ENCODE data around the gene NKRF.
"Not testable (repeated sequence)": the region's sequence is repeated elsewhere in the genome, so short reads cannot be mapped to it uniquely, and the experiment has no call there.

NKRF gene

GRCh38 chrX:119637421-119637820, 31.2 kb upstream of the NKRF start:
- H3K4me1 ChIP-seq (ENCODE audit: control insufficient read depth, insufficient read depth, low read length, unreplicated experiment); H2AFZ ChIP-seq (ENCODE audit: low read length, unreplicated experiment); H3K79me2 ChIP-seq (ENCODE audit: control insufficient read depth, insufficient read depth, low read length, unreplicated experiment); H3K36me3 ChIP-seq (ENCODE audit: insufficient read depth, low read length); H3K27me3 ChIP-seq (ENCODE audit: insufficient read depth, low read length); H3K27ac ChIP-seq (ENCODE audit: low read depth, low read length); H3K4me3 ChIP-seq (ENCODE audit: low read depth, low read length): not testable (repeated sequence)

GRCh38 chrX:119636419-119636818, 30.2 kb upstream of the NKRF start:
- Histone ChIP-seq H2AFZ (ENCODE audit: low read length, unreplicated experiment) (no peak overlapping the region), H3K27ac (ENCODE audit: low read depth, low read length) (no peak overlapping the region), H3K4me3 (ENCODE audit: low read depth, low read length) (no peak overlapping the region), H3K27me3 (ENCODE audit: insufficient read depth, low read length) (no peaks in the 10 kb centered on the region), H3K79me2 (ENCODE audit: control insufficient read depth, insufficient read depth, low read length, unreplicated experiment) (no peaks in the 10 kb centered on the region), H3K4me1 (ENCODE audit: control insufficient read depth, insufficient read depth, low read length, unreplicated experiment) (no peaks in the 10 kb centered on the region), H3K36me3 (ENCODE audit: insufficient read depth, low read length) (no peaks in the 10 kb centered on the region)

- no peaks in the 10 kb centered on the region for H3K36me3 ChIP-seq (ENCODE audit: insufficient read depth, low read length)
- no peaks in the 10 kb centered on the region for H3K4me1 ChIP-seq (ENCODE audit: control insufficient read depth, insufficient read depth, low read length, unreplicated experiment)
- H3K4me3 ChIP-seq (ENCODE audit: low read depth, low read length), result no peak overlapping the region
- H3K79me2 ChIP-seq (ENCODE audit: control insufficient read depth, insufficient read depth, low read length, unreplicated experiment), result no peaks in the 10 kb centered on the region
- H3K27ac ChIP-seq (ENCODE audit: low read depth, low read length), result no peak overlapping the region
- H2AFZ ChIP-seq (ENCODE audit: low read length, unreplicated experiment), result no peak overlapping the region
- no peaks in the 10 kb centered on the region for H3K27me3 ChIP-seq (ENCODE audit: insufficient read depth, low read length)
These were observed 29.6 kb upstream of the NKRF start for GRCh38 chrX:119635799-119636198.

DNA sequence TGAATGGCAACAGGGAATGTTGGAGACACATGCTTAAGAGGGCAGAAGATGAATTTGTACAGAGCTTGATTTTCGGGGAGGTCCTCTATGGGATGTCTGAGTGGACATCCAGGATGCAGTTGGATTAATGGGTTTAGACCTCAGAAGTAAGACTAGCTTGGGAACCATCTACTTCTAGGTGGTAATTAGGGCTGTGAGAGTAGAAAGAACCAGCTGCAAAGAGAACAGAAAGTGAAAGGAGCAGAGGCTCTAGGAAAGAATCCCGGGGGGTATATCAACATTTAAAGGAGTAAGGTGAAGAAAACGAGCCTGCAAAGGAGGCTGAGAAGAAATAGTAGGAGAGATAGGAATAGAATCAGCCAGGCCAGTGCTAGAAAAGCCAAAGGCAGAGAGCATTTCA, 29.0 kb upstream of the NKRF start:
- Histone ChIP-seq H3K4me1 (ENCODE audit: control insufficient read depth, insufficient read depth, low read length, unreplicated experiment) (no peaks in the 10 kb centered on the region), H3K36me3 (ENCODE audit: insufficient read depth, low read length) (no peaks in the 10 kb centered on the region), H3K27me3 (ENCODE audit: insufficient read depth, low read length) (no peaks in the 10 kb centered on the region), H3K4me3 (ENCODE audit: low read depth, low read length) (no peak overlapping the region), H3K27ac (ENCODE audit: low read depth, low read length) (no peak overlapping the region), H2AFZ (ENCODE audit: low read length, unreplicated experiment) (no peak overlapping the region), H3K79me2 (ENCODE audit: control insufficient read depth, insufficient read depth, low read length, unreplicated experiment) (no peaks in the 10 kb centered on the region)

- no peak overlapping the region for H3K27ac ChIP-seq (ENCODE audit: low read depth, low read length)
- H2AFZ ChIP-seq (ENCODE audit: low read length, unreplicated experiment), result no peak overlapping the region
- H3K4me1 ChIP-seq (ENCODE audit: control insufficient read depth, insufficient read depth, low read length, unreplicated experiment), result peaks cover 8% of the 10 kb centered on the region
- no peaks in the 10 kb centered on the region for H3K79me2 ChIP-seq (ENCODE audit: control insufficient read depth, insufficient read depth, low read length, unreplicated experiment)
- no peaks in the 10 kb centered on the region for H3K36me3 ChIP-seq (ENCODE audit: insufficient read depth, low read length)
- no peaks in the 10 kb centered on the region for H3K27me3 ChIP-seq (ENCODE audit: insufficient read depth, low read length)
- no peak overlapping the region for H3K4me3 ChIP-seq (ENCODE audit: low read depth, low read length)
These were observed 19.6 kb upstream of the NKRF start for GRCh38 chrX:119625843-119626242.

- H3K4me3 ChIP-seq (ENCODE audit: low read depth, low read length), result no peak overlapping the region
- H3K27me3 ChIP-seq (ENCODE audit: insufficient read depth, low read length), result no peaks in the 10 kb centered on the region
- no peak overlapping the region for H3K27ac ChIP-seq (ENCODE audit: low read depth, low read length)
- peaks cover 8% of the 10 kb centered on the region for H3K4me1 ChIP-seq (ENCODE audit: control insufficient read depth, insufficient read depth, low read length, unreplicated experiment)
- H3K36me3 ChIP-seq (ENCODE audit: insufficient read depth, low read length), result no peaks in the 10 kb centered on the region
- H2AFZ ChIP-seq (ENCODE audit: low read length, unreplicated experiment), result no peak overlapping the region
- H3K79me2 ChIP-seq (ENCODE audit: control insufficient read depth, insufficient read depth, low read length, unreplicated experiment), result no peaks in the 10 kb centered on the region
These were observed 18.9 kb upstream of the NKRF start for GRCh38 chrX:119624951-119625668.

DNA sequence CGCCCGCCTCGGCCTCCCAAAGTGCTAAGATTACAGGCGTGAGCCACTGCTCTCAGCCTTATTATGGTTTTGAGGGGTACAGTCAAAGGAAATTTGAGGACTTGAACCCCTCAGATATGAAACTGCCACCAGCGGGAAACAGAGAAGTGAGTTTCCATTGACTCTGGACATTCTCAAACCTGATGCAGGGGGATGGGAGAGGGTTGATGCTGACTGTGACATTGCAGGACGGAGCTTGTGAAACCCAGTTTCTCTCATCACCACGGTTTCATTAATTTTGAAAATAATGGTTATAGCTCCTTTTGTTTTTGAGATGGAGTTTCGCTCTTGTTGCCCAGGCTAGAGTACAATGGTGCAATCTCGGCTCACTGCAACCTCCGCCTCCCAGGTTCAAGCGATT, 18.2 kb upstream of the NKRF start:
- Histone ChIP-seq H3K4me3 (ENCODE audit: low read depth, low read length) (no peak overlapping the region), H3K4me1 (ENCODE audit: control insufficient read depth, insufficient read depth, low read length, unreplicated experiment) (peaks cover 8% of the 10 kb centered on the region), H3K79me2 (ENCODE audit: control insufficient read depth, insufficient read depth, low read length, unreplicated experiment) (no peaks in the 10 kb centered on the region), H2AFZ (ENCODE audit: low read length, unreplicated experiment) (no peak overlapping the region), H3K27ac (ENCODE audit: low read depth, low read length) (no peak overlapping the region), H3K36me3 (ENCODE audit: insufficient read depth, low read length) (no peaks in the 10 kb centered on the region), H3K27me3 (ENCODE audit: insufficient read depth, low read length) (no peaks in the 10 kb centered on the region)

DNA sequence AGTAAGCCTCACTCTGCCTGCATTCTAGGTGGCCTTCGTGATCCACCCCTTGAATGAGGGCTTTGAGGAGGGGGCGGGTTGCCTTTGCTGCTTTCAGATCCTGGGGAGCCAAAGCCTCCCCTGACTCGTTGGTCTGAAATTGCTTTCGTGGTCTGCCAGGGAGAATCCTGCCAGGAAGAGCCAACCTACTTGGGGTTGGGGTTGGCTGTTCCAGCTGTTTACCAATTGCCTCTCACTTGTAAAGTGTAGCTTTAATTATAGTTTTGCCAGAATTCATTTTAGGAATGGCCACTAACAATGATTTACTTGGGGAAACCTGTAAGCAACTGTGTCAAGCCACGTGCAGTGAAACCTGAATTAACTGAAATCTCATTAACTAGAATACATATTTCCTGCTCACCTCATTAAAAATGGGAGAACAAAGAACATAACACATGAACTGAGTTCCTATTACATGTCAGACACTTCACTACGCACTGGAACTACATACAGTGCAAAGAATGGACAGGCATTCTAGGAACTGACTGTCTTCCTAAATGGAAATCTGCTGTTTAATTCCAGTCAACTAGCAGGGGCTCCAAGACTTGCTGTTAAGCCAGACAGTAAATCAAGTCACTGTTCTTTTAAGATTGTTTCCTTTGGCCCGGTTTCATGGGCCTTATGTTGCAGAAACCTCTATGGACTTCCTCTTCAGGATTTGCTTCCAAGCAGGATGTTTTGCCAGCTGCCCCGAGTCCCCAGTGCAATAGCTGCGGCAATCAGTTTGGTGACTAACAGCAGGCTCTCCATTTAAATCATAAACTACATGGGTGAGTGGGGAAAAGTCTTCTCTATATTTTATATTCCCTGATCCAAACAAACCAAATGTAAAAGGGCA, 16.4 kb upstream of the NKRF start:
- Histone ChIP-seq H2AFZ (ENCODE audit: low read length, unreplicated experiment) (no peak overlapping the region), H3K27me3 (ENCODE audit: insufficient read depth, low read length) (no peaks in the 10 kb centered on the region), H3K79me2 (ENCODE audit: control insufficient read depth, insufficient read depth, low read length, unreplicated experiment) (no peaks in the 10 kb centered on the region), H3K36me3 (ENCODE audit: insufficient read depth, low read length) (no peaks in the 10 kb centered on the region), H3K4me1 (ENCODE audit: control insufficient read depth, insufficient read depth, low read length, unreplicated experiment) (peaks cover 8% of the 10 kb centered on the region), H3K4me3 (ENCODE audit: low read depth, low read length) (no peak overlapping the region), H3K27ac (ENCODE audit: low read depth, low read length) (peak overlapping the region; percentile 47; the same call in 1 of the 2 replicates)

- Histone ChIP-seq H3K27me3 (ENCODE audit: insufficient read depth, low read length) (no peaks in the 10 kb centered on the region), H3K4me3 (ENCODE audit: low read depth, low read length) (no peak overlapping the region), H3K4me1 (ENCODE audit: control insufficient read depth, insufficient read depth, low read length, unreplicated experiment) (peaks cover 8% of the 10 kb centered on the region), H3K79me2 (ENCODE audit: control insufficient read depth, insufficient read depth, low read length, unreplicated experiment) (no peaks in the 10 kb centered on the region), H3K36me3 (ENCODE audit: insufficient read depth, low read length) (no peaks in the 10 kb centered on the region), H2AFZ (ENCODE audit: low read length, unreplicated experiment) (no peak overlapping the region), H3K27ac (ENCODE audit: low read depth, low read length) (no peak overlapping the region)
These were observed 12.2 kb upstream of the NKRF start for GRCh38 chrX:119618439-119618838.

GRCh38 chrX:119617517-119618164, 11.4 kb upstream of the NKRF start:
- H3K27me3 ChIP-seq (ENCODE audit: insufficient read depth, low read length), result no peaks in the 10 kb centered on the region
- H3K4me3 ChIP-seq (ENCODE audit: low read depth, low read length), result no peak overlapping the region
- H2AFZ ChIP-seq (ENCODE audit: low read length, unreplicated experiment), result no peak overlapping the region
- H3K79me2 ChIP-seq (ENCODE audit: control insufficient read depth, insufficient read depth, low read length, unreplicated experiment), result no peaks in the 10 kb centered on the region
- no peaks in the 10 kb centered on the region for H3K36me3 ChIP-seq (ENCODE audit: insufficient read depth, low read length)
- H3K27ac ChIP-seq (ENCODE audit: low read depth, low read length), result no peak overlapping the region
- peaks cover 2% of the 10 kb centered on the region for H3K4me1 ChIP-seq (ENCODE audit: control insufficient read depth, insufficient read depth, low read length, unreplicated experiment)
